ENCODE results near the gene PCCA.
"Not testable (repeated sequence)": the region's sequence is repeated elsewhere in the genome, so short reads cannot be mapped to it uniquely, and the experiment has no call there.

PCCA gene

DNA sequence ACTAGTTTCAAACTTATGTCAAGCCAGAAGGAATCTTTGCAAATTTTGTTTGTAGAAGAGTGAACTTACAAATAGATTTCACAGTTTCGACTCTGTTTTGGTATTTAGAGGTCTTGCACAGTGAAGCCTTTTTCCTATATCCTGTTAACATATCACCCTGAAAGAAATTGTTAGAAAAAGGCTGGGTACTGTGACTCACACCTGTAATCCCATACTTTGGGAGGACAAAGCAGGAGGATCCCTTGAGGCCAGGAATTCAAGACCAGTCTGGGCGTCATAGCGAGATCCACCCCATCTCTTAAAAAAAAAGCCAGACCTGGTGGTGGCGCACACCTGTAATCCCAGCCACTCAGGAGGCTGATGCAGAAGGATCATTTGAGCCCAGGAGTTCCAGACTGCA is 275.7 kb downstream of the PCCA start:
- no peak for DNase-seq

DNA sequence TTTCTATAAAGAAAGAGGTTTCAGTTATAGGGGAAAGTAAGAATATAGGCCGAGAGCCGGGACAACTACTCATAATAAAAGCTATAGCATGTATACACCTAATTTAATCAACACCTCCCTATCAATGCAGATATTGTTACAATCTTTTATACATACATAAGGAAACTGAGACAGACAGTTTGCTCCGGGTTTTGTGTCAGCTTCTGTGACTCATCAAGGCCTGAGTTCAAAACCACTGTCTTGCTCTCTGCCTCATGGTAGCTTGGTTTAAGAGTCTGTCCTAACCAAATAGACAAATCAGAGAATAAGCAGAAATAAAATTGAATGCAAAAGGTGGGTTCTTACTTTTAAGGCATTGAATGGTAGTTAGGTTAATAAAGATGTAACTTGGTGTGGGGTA is 276.8 kb downstream of the PCCA start:
- no peak for DNase-seq

DNA sequence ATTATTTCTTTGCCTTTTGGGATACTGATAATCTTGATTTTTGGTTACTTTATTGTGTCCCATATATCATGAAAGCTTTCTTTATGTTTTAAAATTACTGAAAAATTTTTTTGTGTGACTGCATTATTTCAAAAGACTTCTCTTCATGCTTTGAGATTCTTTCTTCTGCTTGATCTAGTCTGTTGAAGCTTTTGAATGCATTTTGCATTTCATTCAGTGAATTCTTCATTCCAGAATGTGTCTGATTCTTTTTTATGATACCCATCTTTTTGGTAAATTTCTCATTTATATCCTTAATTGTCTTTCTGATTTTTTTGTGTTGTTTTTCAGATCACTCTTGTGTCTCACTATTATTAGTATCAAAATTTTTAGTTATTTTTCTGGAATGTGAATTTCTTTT is 289.6 kb downstream of the PCCA start:
- DNase-seq, result no peak

DNA sequence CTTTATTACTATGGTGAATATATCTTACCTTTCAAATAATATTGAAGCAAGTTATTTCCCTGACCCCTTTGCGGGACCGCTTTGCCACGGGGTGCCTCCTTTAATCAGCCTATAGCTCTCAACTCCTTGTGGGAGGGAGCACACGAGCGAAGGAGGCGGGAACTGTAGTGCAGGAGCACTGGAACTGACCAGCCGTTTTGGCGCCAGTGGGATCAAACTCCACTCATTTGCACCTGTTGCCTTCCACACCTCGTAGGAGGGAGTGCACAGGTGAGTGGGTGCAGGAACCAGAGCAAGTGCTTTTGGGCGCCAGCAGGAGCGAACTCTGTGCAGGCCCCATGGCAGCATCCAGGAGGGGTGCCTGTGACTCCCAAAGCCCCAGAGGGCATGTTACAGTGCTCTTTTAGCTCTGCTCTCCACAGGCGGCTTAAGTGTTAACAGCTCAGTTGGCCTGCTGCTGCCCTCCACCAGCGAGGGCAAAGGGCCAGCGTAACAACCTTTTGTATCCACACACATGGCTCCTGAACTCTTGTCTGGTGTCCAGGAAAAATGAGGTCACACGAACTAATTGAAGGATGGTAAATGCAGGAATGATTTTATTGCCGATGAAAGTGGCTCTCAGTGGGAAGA is 292.8 kb downstream of the PCCA start:
- no peak for DNase-seq

GRCh38 chr13:100382785-100383184 is 293.9 kb downstream of the PCCA start:
- peak; percentile 57 for DNase-seq

GRCh38 chr13:100387416-100387815 is 298.5 kb downstream of the PCCA start:
- no peak for DNase-seq

GRCh38 chr13:100388150-100388549 is 299.3 kb downstream of the PCCA start:
- DNase-seq, result not testable (repeated sequence)

GRCh38 chr13:100388923-100389322 is 300.0 kb downstream of the PCCA start:
- DNase-seq, result no peak

- no peak for DNase-seq
Measured at GRCh38 chr13:100389617-100390016, 300.7 kb downstream of the PCCA start.

DNA sequence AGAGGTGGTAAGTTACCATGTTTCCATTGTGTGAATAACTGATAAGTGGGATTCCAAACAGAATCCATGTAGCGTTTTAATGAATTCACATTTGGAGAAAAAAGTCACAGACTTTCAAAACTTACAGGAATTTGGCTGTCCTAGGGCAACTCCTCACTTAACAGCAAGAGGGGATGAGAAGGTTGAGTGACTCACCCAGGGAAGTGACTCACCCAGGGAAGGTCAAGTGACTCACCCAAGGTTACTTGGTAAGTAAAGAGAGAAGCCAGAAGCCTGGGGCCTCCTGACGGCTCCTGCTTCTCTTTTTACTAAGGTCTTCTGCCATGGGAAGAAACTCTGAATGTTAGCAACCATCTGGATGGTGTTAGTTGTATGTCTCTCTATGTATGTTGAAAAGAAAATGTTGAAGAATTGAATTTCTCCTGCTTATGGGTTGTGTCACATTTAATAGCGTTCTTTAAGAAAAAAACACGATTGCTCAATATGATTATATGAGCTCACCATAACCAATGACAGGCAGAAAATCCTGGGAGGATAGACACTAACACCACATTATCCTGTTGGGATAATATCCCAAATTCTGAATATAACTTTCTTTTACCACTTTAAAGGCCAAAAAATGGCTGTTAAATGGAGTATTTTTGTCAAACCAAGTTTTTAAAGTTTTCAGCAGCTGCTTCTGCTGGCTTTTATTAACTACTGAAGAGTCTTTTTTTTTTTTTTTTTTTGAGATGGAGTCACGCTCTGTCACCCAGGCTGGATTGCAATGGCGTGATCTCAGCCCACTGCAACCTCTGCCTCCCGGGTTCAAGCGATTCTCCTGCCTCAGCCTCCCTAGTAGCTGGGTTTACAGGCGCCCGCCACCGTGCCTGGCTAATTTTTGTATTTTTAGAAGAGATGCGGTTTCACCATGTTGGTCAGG is 304.1 kb downstream of the PCCA start:
- peak; percentile 99 for DNase-seq

DNA sequence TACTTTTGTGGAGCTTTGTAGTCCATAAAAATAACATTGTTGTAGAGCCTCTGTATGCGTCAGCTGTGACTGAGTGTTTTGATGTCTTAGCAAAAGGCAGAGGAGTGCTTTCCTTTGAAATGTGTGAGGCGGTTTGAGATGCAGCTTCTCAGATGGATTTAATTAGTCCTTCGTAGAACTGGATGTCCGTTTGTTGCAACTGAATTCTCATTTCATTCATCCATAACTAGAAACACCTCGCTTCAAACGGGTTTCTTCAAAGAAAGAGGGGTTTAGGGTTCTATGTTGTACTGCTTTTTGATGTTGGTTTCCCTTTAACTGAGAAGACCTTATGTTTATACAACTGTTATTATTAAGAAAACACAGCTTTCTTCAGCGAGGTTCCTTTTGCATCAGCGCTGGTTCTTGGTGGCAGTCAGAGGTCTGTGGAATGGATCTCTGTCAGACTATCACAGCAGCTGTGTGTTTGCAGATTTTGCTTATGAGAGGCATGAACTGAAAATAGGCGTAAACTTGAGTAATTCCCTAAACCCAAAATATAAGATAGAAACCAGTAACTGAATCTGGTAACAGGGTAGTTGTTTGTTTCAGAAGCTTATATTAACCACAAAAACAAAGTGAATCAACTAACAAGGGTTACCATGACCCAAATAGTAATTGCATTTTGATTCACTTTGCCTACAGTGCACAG is 305.3 kb downstream of the PCCA start:
- DNase-seq, result peak; percentile 84

- DNase-seq, result no peak
Measured at GRCh38 chr13:100395698-100396373, 306.9 kb downstream of the PCCA start.

GRCh38 chr13:100396776-100397175 is 307.9 kb downstream of the PCCA start:
- DNase-seq, result no peak

GRCh38 chr13:100397627-100398026 is 308.7 kb downstream of the PCCA start:
- DNase-seq, result no peak

DNA sequence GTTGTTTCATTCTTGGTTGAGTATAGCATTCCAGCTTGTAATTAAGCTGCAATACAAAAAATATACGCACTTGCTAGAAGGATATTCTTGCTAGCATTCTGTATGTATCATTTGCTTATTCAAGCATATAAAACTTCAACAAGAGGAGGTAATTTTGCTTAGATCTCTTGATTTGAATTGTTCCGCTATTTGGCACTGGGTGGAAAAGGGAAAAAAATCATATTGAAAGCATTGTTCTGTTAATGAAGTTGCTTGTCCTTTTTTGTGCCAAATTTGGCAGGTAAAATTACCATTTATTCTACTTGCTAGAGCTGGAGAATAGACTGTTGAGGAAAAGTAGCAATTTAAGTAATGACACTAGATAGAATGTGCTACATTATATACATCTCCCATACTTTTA is 309.5 kb downstream of the PCCA start:
- no peak for DNase-seq

- no peak for DNase-seq
Measured at GRCh38 chr13:100399455-100399854, 310.6 kb downstream of the PCCA start.

GRCh38 chr13:100403675-100404074 is 314.8 kb downstream of the PCCA start:
- no peak for DNase-seq

- no peak for DNase-seq
Measured at GRCh38 chr13:100409132-100409531, 320.2 kb downstream of the PCCA start.

GRCh38 chr13:100423375-100423774 is 334.5 kb downstream of the PCCA start:
- peak; percentile 7 for DNase-seq

DNA sequence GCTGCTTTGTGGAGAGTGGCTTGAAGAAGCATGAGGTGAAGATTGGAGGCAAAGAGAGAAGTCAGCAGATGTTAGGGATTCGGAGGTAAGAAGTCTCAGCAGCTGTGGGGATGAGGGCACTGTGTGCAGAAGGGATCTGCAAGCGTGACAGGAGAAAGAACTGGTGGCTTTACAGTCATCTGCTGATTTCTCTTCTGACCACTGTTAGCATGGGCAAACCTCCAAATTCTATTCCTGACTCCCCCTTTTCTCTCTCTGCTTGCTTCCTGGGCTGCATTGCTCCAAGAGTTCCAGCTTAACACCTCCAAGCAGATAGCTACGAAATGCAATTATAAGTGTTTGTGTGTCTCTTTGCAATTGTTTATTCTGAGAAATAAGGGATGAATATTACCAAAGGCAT is 340.1 kb downstream of the PCCA start:
- DNase-seq, result no peak

DNA sequence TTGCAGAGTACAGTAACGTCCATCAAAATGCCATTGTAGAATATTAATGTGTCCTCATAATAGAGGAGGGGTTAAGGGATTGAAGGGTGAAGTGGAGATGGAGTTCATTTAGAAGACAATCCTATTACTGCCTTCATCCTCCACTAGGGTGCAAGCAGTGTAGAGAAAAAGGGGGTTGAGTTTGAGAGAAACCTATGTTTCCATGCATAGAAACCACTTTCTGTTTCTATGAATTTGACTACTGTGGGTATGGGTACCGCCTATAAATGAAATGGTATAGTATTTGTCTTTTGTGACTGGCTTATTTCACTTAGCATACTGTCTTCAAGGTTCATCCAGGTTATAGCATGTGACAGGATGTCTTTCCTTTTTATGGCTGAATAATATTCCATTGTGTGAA is 343.7 kb downstream of the PCCA start:
- DNase-seq, result no peak

- DNase-seq, result no peak
Measured at GRCh38 chr13:100433475-100433874, 344.6 kb downstream of the PCCA start.

Measured in EL (cell line).